A549 (cell line): Measurements from ENCODE around the gene HEXIM2. TPM values are rescaled to one million over a fixed set of nuclear protein-coding genes. Genes with fewer than 3 reads are reported as not detected.

Source experiments
- ATAC-seq, 2 experiments: fragments of 200-7000 bp in 1 of 2; fragments of >200 bp in 1 of 2; cut with Nextera tagmentation in 1 of 2; cut with Tn5 transposase in 1 of 2; 3 replicates each; pipeline versions ENCODE4 v1.8.0 to v1.9.1; 2018 to 2020; ENCODE audit warnings: mild to moderate bottlenecking in 1 of 2, moderate library complexity in 1 of 2
- CTCF ChIA-PET: fragments of 300-600 bp; sonication (Branson Sonifier 250); formaldehyde crosslinking; extraction: SDS; loops from one replicate; lab custom pipeline; 2021; ENCODE audit warnings: antibody characterized with exemption, inconsistent platforms; lab: Yijun Ruan, JAX
- POLR2A ChIA-PET: fragments of 350-600 bp; formaldehyde crosslinking; extraction: SDS; loops from one replicate; lab custom pipeline; 2021; ENCODE audit warnings: antibody characterized with exemption, inconsistent platforms; lab: Yijun Ruan, JAX
- DNase-seq, 2 experiments: peaks; one replicate each; pipeline versions ENCODE4 v3.0.0 to v3.0.0-alpha.2; 2011 to 2016; ENCODE audit warnings: low read depth in 1 of 2, low spot score in 1 of 2
- FAIRE-seq: peaks from 2 replicates; lab custom pipeline; 2011; peaks lifted over from hg19 to GRCh38; lab: Jason Lieb, UNC
- H3K27ac ChIP-seq, 2 experiments: fragments of >200 bp; sonication (Bioruptor Twin); formaldehyde crosslinking; 3 replicates each; pipeline ENCODE4 v1.5.1; 2016 to 2017
- H3K4me1 ChIP-seq: fragments of >200 bp; sonication (Bioruptor Twin); formaldehyde crosslinking; 3 replicates; pipeline ENCODE4 v1.6.1; 2016
- H3K4me2 ChIP-seq: fragments of >200 bp; sonication (Bioruptor Twin); formaldehyde crosslinking; 3 replicates; pipeline ENCODE4 v1.6.1; 2016
- H3K4me3 ChIP-seq: fragments of >200 bp; sonication (Bioruptor Twin); formaldehyde crosslinking; 3 replicates; pipeline ENCODE4 v1.5.1; 2016
- H3K9me3 ChIP-seq: fragments of >200 bp; sonication (Bioruptor Twin); formaldehyde crosslinking; 3 replicates; pipeline ENCODE4 v1.6.1; 2016
- ATOH8 ChIP-seq: fragments of 250-450 bp; sonication (Bioruptor Pico); IDR thresholded peaks from 2 replicates; pipeline ENCODE4 v1.5.0; 2020; ENCODE audit warnings: low read depth, mild to moderate bottlenecking, moderate library complexity
- CBX2 ChIP-seq: fragments of 200-600 bp; sonication (generic); IDR thresholded peaks from 2 replicates; pipeline ENCODE4 v1.6.1; 2016; ENCODE audit warnings: low read depth, mild to moderate bottlenecking, borderline replicate concordance
- CHD2 ChIP-seq: fragments of 150-350 bp; IDR thresholded peaks from 2 replicates; pipeline ENCODE4 v1.6.1; 2014; ENCODE audit warnings: low read length; ENCODE audit not compliant: partially characterized antibody
- CHD4 ChIP-seq: fragments of 200-600 bp; sonication (generic); IDR thresholded peaks from 2 replicates; pipeline ENCODE4 v1.6.1; 2016; ENCODE audit warnings: antibody characterized with exemption, mild to moderate bottlenecking, borderline replicate concordance
- E2F6 ChIP-seq: IDR thresholded peaks from 2 replicates; pipeline ENCODE4 v1.6.1; 2012; ENCODE audit warnings: low read depth, borderline replicate concordance
- EHF ChIP-seq: fragments of 250-450 bp; sonication (Bioruptor Pico); IDR thresholded peaks from 2 replicates; pipeline ENCODE4 v1.5.0; 2020; ENCODE audit warnings: mild to moderate bottlenecking
- EHMT2 ChIP-seq: fragments of 200-600 bp; sonication (generic); IDR thresholded peaks from 2 replicates; pipeline ENCODE4 v1.6.1; 2016; ENCODE audit warnings: antibody characterized with exemption, low read depth, mild to moderate bottlenecking, moderate library complexity
- EP300 ChIP-seq, 2 experiments: fragments of >200 bp; sonication (Bioruptor Twin); formaldehyde crosslinking; IDR thresholded peaks; 2 replicates in 1 of 2; 3 replicates in 1 of 2; pipeline ENCODE4 v1.6.1; 2016 to 2017
- ESRRA ChIP-seq: fragments of 150-350 bp; IDR thresholded peaks from 2 replicates; pipeline ENCODE4 v1.6.1; 2014; ENCODE audit warnings: mild to moderate bottlenecking, low read length, borderline replicate concordance
- FOSL2 ChIP-seq, 2 experiments: fragments of 450-650 bp in 1 of 2; fragments of >200 bp in 1 of 2; sonication (Bioruptor Twin) in 1 of 2; formaldehyde crosslinking; IDR thresholded peaks; 2 replicates each; pipeline versions ENCODE4 v1.5.0 to v1.6.1; 2016 to 2020; ENCODE audit warnings: mild to moderate bottlenecking in 1 of 2, moderate library complexity in 1 of 2
- HES2 ChIP-seq: fragments of >200 bp; sonication (Bioruptor Twin); formaldehyde crosslinking; IDR thresholded peaks from 2 replicates; pipeline ENCODE4 v1.6.1; 2016
- HOXB13 ChIP-seq: fragments of 250-450 bp; sonication (Bioruptor Pico); IDR thresholded peaks from 2 replicates; pipeline ENCODE4 v1.5.0; 2020; ENCODE audit warnings: low read depth, mild to moderate bottlenecking, moderate library complexity
- JUN ChIP-seq, 2 experiments: fragments of >200 bp; sonication (Bioruptor Twin); formaldehyde crosslinking; IDR thresholded peaks; 2 replicates in 1 of 2; 3 replicates in 1 of 2; pipeline ENCODE4 v1.6.1; 2016 to 2017
- KDM5A ChIP-seq: fragments of 200-600 bp; sonication (generic); IDR thresholded peaks from 2 replicates; pipeline ENCODE4 v1.6.1; 2016; ENCODE audit warnings: antibody characterized with exemption, mild to moderate bottlenecking
- MAX ChIP-seq: IDR thresholded peaks from 2 replicates; pipeline ENCODE4 v1.6.1; 2012
- MAZ ChIP-seq: fragments of 150-350 bp; IDR thresholded peaks from 2 replicates; pipeline ENCODE4 v1.6.1; 2014; ENCODE audit warnings: antibody characterized with exemption, low read depth, low read length, borderline replicate concordance
- NPAS2 ChIP-seq: fragments of 250-450 bp; sonication (Bioruptor Pico); IDR thresholded peaks from 2 replicates; pipeline ENCODE4 v1.8.0; 2022; ENCODE audit warnings: mild to moderate bottlenecking, moderate library complexity, borderline replicate concordance
- PHF8 ChIP-seq: fragments of 200-600 bp; sonication (generic); IDR thresholded peaks from 2 replicates; pipeline ENCODE4 v1.6.1; 2016; ENCODE audit warnings: low read depth, mild to moderate bottlenecking, antibody characterized with exemption, moderate library complexity, borderline replicate concordance
- REST ChIP-seq: fragments of 200-600 bp; sonication (generic); IDR thresholded peaks from 2 replicates; pipeline ENCODE4 v1.6.1; 2016; ENCODE audit warnings: antibody characterized with exemption, mild to moderate bottlenecking, moderate library complexity
- RFX5 ChIP-seq: fragments of 450-650 bp; IDR thresholded peaks from 2 replicates; pipeline ENCODE4 v1.7.1; 2014; ENCODE audit warnings: antibody characterized with exemption, mild to moderate bottlenecking, moderate library complexity
- USF2 ChIP-seq: fragments of 450-650 bp; IDR thresholded peaks from 2 replicates; pipeline ENCODE4 v1.6.1; 2014; ENCODE audit warnings: antibody characterized with exemption
- ZC3H11A ChIP-seq: fragments of 450-650 bp; IDR thresholded peaks from 2 replicates; pipeline ENCODE4 v1.6.1; 2014; ENCODE audit warnings: antibody characterized with exemption, mild to moderate bottlenecking
- WGBS: methylation state at CpG from one replicate; pipeline ENCODE4 v1.1.6; 2017; ENCODE audit errors: missing lambda C conversion rate; 5-methylcytosine and 5-hydroxymethylcytosine counted together
- polyA plus RNA-seq, 4 experiments: library from polyadenylated mRNA; depleted of rRNA in 3 of 4; stranded (reverse); fragments of >200 nt; fragmentation: RNase III in 1 of 4; extraction: RNeasy Plus Mini Kit Qiagen cat#74134 plus additional on column Dnase treatment in 1 of 4; gene quantifications; 2 replicates in 3 of 4; 3 replicates in 1 of 4; pipeline ENCODE4 v1.2.3, GENCODE V29; 2011 to 2017
- TF ChIP-seq, protein P1 (sequence below): fragments of >200 bp; sonication (Bioruptor Twin); formaldehyde crosslinking; IDR thresholded peaks from 3 replicates; pipeline ENCODE4 v1.6.1; 2016
- TF ChIP-seq, protein P2 (sequence below): IDR thresholded peaks from 2 replicates; pipeline ENCODE4 v1.6.1; 2012

HEXIM2 gene
- polyA plus RNA-seq, 2 of the 4 experiments (the other 2 are of a cell fraction), result 15.5 to 23.1 TPM

DNA sequence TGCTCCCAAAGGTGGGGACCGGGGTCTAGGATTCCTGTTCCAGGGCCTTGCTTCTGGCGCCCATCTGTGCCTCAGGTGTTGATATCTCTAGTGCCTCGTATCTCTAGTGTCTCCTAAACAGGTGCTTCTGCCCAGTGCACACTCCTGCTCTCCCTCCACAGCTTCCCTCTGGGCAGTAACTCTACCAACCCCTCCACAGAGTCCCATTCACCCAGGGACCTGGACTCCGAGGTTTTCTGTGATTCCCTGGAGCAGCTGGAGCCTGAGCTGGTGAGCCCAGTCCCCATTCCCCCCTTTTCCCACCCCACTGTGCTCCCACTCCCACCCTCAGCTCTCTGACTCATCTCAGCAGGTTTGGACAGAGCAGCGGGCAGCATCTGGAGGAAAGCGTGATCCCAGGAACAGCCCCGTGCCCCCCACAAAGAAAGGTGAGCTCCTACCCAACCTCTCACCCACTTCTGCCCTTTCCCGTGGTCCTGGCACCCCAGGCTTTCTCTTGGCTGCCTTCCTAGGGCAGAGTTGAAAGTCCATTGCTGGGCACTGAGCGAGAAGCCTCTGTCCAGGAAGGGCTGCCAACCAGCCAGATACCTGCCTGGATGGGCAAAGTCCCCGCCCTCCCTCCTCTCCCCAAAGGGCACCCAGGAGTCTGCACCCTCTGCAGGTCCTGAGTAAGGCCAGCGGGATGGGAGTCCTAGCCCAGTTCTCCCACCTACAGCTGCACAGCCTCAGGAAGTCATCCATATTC is 23.9 kb upstream of the HEXIM2 start:
- H3K4me3 ChIP-seq, result no peak overlapping the region
- no peak for TF ChIP-seq KDM5A
- no peak for TF ChIP-seq CHD4
- TF ChIP-seq PHF8, result no peak
- TF ChIP-seq, protein P1, sequence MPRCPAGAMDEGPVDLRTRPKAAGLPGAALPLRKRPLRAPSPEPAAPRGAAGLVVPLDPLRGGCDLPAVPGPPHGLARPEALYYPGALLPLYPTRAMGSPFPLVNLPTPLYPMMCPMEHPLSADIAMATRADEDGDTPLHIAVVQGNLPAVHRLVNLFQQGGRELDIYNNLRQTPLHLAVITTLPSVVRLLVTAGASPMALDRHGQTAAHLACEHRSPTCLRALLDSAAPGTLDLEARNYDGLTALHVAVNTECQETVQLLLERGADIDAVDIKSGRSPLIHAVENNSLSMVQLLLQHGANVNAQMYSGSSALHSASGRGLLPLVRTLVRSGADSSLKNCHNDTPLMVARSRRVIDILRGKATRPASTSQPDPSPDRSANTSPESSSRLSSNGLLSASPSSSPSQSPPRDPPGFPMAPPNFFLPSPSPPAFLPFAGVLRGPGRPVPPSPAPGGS, result no peak
- TF ChIP-seq ZC3H11A, result no peak
- TF ChIP-seq EHMT2, result no peak
- no peak for TF ChIP-seq USF2
- TF ChIP-seq HES2, result no peak
- no peak for TF ChIP-seq EHF (CRISPR knock-in tag)
- TF ChIP-seq NPAS2 (CRISPR knock-in tag), result no peak
- no peak for TF ChIP-seq ATOH8 (CRISPR knock-in tag)
- TF ChIP-seq REST, result no peak
- no peak for TF ChIP-seq ESRRA
- no peak for TF ChIP-seq FOSL2 (IDR thresholded peaks at IDR 0.05)
- TF ChIP-seq FOSL2 (CRISPR knock-in tag; IDR thresholded peaks at IDR 0.05), result no peak
- TF ChIP-seq MAX, result no peak
- DNase-seq (no peak), FAIRE-seq (no peak), ATAC-seq (no peak)
- 77% methylated on average over 11 of the region's 11 CpGs for WGBS
- peak overlapping the region in 1 of 2 experiments; percentile 93; a peak in 3 of 6 replicates for H3K27ac ChIP-seq
- H3K4me1 ChIP-seq, result peaks cover 21% of the 10 kb centered on the region
- ChIA-PET POLR2A (interaction anchor here (3.6 kb wide), 1 partner anchor 11 kb away, joined by 117 read pairs; the partner anchor contains the start of gene HEXIM1), CTCF (interaction anchor here (1.0 to 20.1 kb wide), 8 partner anchors 7 to 97 kb away, joined by 3 to 742 read pairs (median 74); partner anchors contain the start of genes HEXIM1 and HEXIM2)
- no peak overlapping the region for H3K4me2 ChIP-seq
- no peaks in the 10 kb centered on the region for H3K9me3 ChIP-seq

- FAIRE-seq (no peak), ATAC-seq (no peak)
- WGBS, result 89% methylated on average over 14 of the region's 14 CpGs
- no peak for TF ChIP-seq HOXB13 (CRISPR knock-in tag)
- TF ChIP-seq HES2, result no peak
- TF ChIP-seq EHF (CRISPR knock-in tag), result no peak
- no peak for TF ChIP-seq CHD2
- no peak for TF ChIP-seq JUN (IDR thresholded peaks at IDR 0.05)
- no peak for TF ChIP-seq EHMT2
- no peak for TF ChIP-seq PHF8
- TF ChIP-seq RFX5, result no peak
- TF ChIP-seq EP300 (IDR thresholded peaks at IDR 0.05), result no peak
- no peak for TF ChIP-seq MAZ
- TF ChIP-seq, protein P2, sequence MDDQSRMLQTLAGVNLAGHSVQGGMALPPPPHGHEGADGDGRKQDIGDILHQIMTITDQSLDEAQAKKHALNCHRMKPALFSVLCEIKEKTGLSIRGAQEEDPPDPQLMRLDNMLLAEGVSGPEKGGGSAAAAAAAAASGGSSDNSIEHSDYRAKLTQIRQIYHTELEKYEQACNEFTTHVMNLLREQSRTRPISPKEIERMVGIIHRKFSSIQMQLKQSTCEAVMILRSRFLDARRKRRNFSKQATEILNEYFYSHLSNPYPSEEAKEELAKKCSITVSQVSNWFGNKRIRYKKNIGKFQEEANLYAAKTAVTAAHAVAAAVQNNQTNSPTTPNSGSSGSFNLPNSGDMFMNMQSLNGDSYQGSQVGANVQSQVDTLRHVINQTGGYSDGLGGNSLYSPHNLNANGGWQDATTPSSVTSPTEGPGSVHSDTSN, result no peak
- TF ChIP-seq E2F6, result no peak
- no peak for TF ChIP-seq CBX2
These were observed 22.7 kb upstream of the HEXIM2 start for GRCh38 chr17:45138911-45139532.

More at GRCh38 chr17:45138911-45139532, 22.7 kb upstream of the HEXIM2 start:
- peaks cover 21% of the 10 kb centered on the region for H3K4me1 ChIP-seq
- POLR2A ChIA-PET, result interaction anchor here (2.0 kb wide), 1 partner anchor 10 kb away, joined by 20 read pairs; the partner anchor contains the start of gene HEXIM1
- no peaks in the 10 kb centered on the region for H3K9me3 ChIP-seq
- CTCF ChIA-PET, result interaction anchor here (0.6 to 20.1 kb wide), 7 partner anchors 8 to 1068 kb away, joined by 3 to 742 read pairs (median 6); partner anchors contain the start of genes HEXIM1 and HEXIM2
- DNase-seq, result no peak
- no peak overlapping the region for H3K4me3 ChIP-seq
- H3K27ac ChIP-seq, result no peak overlapping the region
- no peak overlapping the region for H3K4me2 ChIP-seq
